NCI-H1092 treated with DMSO at 0.1 percent for 48 hours (cell line): ENCODE results near the gene EIF5AL1.
A peak's percentile ranks its signal among the peaks of the same experiment; 100 is the strongest.
"Not testable (repeated sequence)": the region's sequence is repeated elsewhere in the genome, so short reads cannot be mapped to it uniquely, and the experiment has no call there.

Source experiments
- DNase-seq: peaks from one replicate; lab custom pipeline; 2025; lab: John Stamatoyannopoulos, UW

Gene EIF5AL1

GRCh38 chr10:79487296-79488194 lies 24.8 kb upstream of the EIF5AL1 start:
- DNase-seq: peak; percentile 13

DNA sequence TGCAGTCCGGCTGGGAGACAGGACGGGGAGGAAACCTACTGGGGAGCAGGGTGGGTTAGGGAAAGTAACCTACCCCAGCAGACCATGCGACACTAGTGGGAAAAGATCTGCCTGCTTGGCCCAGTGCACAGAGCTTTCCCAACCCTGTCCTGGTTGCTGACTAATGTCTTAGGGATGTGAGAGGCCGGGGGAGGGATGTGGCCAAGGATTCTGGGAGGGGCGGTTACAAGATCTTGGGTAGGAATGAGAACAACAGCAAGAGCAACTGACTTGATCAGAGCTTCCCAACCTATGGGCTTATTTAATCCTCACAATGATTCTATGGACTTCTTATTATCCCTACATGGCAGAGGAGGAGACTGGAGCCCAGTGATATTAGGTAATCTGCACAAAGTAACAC lies 24.0 kb upstream of the EIF5AL1 start:
- DNase-seq: no peak

- DNase-seq: no peak
These were observed 23.5 kb upstream of the EIF5AL1 start for GRCh38 chr10:79488870-79489269.

- peak; percentile 41 for DNase-seq
These were observed 21.8 kb upstream of the EIF5AL1 start for GRCh38 chr10:79490400-79491142.

- no peak for DNase-seq
These were observed 21.0 kb upstream of the EIF5AL1 start for GRCh38 chr10:79491143-79491835.

- DNase-seq: no peak
These were observed 20.1 kb upstream of the EIF5AL1 start for GRCh38 chr10:79492256-79492655.

GRCh38 chr10:79492839-79493238 lies 19.5 kb upstream of the EIF5AL1 start:
- DNase-seq: no peak

GRCh38 chr10:79493806-79494205 lies 18.5 kb upstream of the EIF5AL1 start:
- DNase-seq: no peak

- no peak for DNase-seq
These were observed 17.2 kb upstream of the EIF5AL1 start for GRCh38 chr10:79494871-79495705.

GRCh38 chr10:79495791-79496190 lies 16.5 kb upstream of the EIF5AL1 start:
- DNase-seq: no peak

DNA sequence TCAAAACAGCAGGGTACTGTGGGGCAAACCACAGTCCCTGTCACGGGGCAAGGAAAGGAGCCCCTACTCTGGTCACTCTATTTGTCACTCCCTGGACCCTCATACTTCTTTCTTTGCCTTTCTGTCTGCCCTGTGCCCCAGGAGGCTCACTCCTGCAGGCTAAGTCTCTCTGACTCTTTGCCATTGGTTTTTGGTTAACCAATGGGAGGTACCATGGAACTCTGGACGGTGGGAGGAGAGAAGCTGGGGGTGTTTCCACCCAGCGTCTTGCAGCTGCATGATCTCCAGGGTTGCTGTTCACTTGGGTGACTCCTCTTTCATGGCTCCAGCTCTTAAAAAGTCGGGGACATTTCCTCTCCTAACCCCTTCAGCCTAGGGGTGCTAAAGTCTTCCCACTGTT lies 15.4 kb upstream of the EIF5AL1 start:
- no peak for DNase-seq

DNA sequence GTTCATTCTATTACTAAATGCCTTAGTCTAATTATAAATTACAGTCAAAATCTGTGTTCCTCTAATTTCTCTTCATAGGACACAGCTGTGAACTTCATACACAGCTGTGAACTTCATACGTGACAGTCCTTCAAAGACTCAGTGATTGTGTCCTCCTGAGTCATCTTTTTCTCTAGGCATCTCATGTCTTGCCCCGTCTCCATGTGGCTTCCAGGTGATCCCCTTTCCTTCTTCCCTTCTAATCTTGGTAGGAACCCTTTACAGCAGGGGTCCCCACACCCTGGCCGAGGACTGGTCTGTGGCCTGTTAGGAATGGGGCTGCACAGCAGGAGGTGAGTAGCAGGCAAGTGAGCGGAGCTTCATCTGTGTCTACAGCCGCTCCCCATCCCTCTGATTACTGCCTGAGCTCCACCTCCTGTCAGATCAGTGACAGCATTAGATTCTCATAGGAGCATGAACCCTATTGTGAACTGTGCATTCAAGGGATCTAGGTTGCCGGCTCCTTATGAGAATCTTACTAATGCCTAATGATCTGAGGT lies 14.0 kb upstream of the EIF5AL1 start:
- no peak for DNase-seq

DNA sequence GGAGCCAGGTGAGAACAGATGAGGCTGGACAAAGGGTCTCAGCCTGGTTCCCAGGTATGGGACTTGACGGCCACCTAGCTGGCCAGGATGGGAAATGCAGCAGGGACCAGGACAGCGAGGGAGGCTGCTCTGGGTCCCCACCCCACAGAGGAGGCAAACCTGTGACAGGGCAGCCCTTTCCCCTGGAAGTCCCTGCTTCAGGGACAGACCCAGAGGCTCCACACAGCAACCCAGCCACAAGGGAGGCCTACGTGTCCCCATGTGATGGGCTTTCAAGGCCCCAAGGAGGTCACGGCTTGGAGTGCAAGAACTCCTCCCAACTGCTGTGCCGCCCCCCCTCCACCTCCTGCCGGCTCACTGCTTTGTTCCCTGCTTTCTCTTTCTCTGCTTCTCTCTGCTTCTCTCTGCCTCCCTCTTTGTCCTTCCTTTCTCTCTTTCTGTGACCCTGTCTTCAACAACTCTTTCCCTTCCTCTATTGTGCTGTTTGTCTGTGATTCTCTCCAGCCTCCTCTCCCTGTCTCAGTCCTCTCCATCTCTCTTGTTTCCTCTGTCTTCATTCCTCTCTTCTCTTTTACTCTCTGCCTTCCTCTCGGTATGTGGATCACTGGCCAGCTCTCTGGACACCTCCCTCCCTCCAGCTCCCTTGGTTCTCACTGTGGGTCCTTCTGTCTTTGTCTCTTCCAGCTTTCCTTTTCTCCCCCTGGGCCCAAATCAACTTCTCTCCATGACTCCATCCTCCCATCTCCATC lies 9.6 kb upstream of the EIF5AL1 start:
- DNase-seq: no peak

DNA sequence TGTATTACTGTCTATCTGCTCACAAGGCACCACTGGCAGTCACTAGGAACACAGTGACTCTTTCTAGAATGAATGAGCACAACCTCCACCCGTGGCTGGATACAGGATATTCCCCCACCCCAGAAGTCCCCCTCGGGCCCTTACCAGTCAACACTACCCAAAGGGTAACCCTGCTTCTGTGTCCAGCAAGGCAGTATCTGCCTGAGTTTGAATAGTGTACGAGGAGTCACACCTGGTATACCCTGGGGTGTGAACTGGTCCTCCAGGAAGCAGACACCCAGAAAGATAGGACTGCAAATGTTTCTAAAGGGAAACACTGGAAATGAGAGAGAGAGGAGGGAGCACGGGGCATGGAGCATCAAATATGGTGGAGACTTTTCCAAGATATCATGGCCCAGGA lies 8.5 kb upstream of the EIF5AL1 start:
- not testable (repeated sequence) for DNase-seq

DNA sequence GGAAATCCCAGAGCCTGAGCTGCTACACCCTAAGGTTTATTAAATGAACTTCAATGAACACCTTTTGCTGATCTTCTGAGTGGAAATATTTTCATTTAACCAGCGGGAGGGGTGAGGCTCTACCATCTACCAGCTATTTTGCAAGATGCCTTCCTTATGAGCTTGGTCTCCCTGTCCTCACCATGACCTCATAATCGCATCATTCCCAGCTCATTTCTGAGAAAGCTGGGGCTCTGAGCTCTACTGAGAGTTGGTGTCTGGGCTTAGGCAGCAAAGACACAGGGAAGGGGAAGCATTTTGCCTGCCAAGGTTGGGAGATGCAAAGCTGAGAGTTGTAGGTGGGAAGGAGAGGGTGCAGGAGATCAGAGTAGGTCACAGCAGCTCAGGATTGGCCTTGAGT lies 7.8 kb upstream of the EIF5AL1 start:
- not testable (repeated sequence) for DNase-seq

GRCh38 chr10:79505328-79505727 lies 7.0 kb upstream of the EIF5AL1 start:
- peak; percentile 18 for DNase-seq

DNA sequence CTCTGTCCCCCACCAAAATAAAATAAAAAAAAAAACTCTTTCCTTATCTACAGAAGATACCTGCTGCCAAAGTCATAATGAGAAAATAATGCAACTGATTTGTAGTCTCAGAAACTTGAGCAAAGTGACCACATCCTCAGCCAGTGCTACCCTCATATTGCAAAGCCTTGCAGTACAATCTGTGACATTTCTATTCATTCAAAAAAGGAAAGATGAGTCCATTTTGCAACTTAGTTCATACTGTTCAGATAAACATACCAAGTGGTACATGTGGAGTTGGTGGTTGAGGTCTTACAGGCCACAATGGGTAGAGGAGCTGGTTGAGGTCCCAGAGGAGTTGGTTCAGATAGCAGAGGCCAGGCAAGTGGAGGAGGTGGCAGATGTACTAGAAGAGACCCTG lies 6.5 kb upstream of the EIF5AL1 start:
- no peak for DNase-seq

DNA sequence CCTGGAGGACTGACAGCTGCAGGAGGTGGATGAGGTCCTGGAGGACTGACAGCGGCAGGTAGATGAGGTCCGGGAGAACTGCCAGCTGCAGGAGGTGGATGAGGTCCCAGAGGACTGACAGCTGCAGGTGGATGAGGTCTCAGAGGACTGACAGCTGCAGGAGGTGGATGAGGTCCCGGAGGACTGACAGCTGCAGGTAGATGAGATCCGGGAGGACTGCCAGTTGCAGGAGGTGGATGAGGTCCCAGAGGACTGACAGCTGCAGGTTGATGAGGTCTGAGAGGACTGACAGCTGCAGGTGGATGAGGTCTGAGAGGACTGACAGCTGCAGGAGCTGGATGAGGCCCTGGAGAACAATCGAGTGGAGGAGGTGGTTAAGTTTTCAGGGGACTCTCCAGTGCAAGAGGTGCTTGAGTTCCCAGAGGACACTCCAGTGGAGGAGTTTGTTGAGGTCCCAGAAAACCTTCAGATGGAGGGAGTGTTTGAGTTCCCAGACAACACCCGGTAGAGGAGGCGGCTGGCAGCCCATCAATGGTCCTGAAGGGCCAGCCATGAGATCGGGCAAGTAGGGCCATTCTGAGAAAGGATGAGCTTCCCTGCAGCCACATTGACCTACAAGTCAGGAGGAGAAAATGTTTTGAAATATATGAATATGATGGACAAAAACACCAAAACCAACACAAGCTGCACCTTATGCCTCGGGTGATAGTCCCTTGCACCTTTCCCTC lies 4.7 kb upstream of the EIF5AL1 start:
- no peak for DNase-seq

GRCh38 chr10:79508245-79508644 lies 4.1 kb upstream of the EIF5AL1 start:
- not testable (repeated sequence) for DNase-seq
